GM19397 (cell line): ENCODE results near the gene TBC1D3G.
"Not testable (repeated sequence)": the region's sequence is repeated elsewhere in the genome, so short reads cannot be mapped to it uniquely, and the experiment has no call there.

Experiments
- ATAC-seq: cut with Tn5 transposase; IDR thresholded peaks from one replicate; pipeline ENCODE4 v1.9.1; 2021; ENCODE audit warnings: mild to moderate bottlenecking, moderate library complexity; ENCODE audit not compliant: unreplicated experiment

The TBC1D3G gene

DNA sequence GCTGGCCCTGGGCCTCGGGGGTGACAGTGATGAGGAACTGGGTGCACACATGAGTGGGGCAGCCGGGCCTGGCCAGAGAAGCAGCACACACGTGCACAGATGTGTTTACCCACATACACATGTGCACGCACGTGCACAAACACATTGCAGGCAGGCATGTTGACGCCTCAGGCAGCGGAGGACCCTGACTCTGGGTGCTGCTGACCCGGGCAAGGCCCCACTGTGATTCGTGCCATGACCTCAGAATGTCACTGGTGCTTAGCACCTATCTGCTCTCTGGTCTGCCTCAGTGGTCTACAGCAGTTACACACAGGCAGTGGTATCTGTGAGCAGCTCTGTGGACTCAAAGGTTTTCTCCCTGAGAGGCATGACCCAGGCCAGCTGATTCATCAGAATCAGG, at the start of gene TBC1D3G:
Gene TBC1D3G, plus strand, starts transcription at position 301 of the 400 bp plus-strand sequence. CDS start 1,528 bp downstream, outside the sequence.
- ATAC-seq = not testable (repeated sequence)

DNA sequence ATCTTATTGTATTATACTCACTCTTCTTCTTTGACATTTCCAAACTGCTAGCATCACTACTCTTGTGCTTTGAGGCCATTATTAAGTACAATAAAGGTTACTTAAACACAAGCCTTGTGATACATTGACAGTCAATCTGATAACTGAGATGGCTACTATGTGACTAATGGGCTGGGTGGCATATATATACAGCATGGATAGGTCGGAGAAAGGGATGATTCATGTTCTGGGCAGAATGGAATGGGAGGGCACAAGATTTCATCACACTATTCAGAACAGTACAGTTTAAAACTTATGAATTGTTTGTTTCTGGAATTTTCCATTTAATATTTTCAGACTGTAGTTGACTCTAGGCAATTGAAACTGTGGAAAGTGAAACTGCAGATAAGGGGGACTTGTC, 40.4 kb upstream of the TBC1D3G start:
- ATAC-seq = not testable (repeated sequence)

DNA sequence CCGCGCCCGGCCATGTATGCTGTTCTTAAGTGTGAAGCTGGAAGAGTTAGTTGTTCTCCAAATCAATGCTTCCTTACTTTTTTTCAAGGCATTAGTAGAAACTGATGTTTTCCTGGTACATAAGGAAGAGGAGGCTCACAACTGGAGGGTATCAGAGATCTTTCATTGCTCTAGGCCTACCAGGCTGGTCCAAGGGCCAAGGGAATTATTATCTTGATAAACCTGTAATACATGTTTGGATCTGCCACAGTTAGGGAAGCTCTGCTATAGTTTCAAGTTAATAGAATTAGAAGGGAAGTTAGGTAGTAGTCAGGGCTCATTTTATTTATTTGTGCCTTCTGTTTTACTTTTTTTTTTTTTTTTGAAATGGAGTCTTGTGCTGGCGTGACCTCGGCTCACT, 39.5 kb upstream of the TBC1D3G start:
- not testable (repeated sequence) for ATAC-seq

DNA sequence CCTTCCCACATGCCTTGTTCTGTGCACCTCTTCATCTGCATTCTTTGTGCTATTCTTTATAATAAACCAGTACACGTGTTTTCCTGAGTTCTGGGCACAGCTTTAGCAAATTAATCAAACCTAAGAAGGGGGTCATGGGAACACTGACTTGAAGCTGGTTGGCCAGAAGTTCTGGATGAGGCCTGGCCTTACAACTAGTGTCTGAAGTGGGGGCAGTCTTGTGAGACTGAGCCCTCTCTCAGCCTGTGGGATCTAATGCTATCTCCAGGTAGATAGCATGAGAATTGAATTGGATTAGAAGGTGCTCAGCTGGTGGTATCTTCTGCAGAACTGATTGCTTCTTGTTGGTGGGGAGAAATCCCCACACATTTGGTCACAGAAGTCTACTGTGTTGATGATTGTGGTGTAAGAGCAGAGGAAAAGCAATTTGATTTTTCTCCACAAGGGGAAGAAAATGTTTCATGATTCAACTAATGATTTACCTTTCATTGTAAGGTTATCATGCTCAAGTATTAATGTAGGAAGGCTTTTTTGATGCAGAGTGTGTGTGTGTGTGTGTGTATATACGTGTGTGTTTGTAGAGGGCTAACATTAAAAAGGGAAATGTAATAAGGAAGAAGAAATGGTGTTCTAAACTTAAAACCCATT, 33.6 kb upstream of the TBC1D3G start:
- ATAC-seq = not testable (repeated sequence)

DNA sequence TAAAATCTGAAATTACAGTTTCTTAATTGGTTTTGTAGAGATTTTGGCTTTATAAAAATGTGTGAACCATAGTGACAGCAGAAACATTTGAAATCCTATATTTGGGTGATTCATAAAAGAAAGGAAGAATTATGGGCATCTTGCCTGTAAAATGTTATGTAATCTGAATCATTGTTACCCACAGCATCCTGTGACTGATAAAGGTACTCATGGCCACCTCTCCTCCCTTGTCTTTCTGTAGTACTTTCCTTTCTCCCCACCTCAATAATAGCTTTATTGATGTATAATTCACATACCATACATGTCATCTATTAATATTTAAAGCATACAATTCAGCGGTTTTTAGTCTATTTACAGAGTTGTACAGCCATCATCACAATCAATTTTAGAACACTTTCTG, 28.5 kb upstream of the TBC1D3G start:
- ATAC-seq = not testable (repeated sequence)

DNA sequence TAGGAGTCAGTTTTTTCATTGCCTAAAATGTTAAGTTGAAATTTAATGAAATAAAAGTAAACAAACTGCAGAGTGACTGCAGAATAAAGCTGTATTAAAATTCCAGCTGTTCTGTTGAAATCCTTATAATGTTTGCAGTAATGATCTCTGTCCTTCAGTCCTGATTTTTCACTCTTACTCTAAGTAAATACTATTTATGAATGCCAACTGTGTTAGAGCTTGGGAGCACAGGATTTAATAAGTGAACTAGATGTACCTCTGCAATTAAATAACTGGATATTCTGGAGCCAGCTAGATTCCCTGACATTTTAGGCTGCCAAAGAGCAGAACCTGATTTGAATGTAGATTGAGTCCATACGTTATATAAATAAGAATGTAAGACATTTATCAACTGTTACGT, 7.9 kb upstream of the TBC1D3G start:
- not testable (repeated sequence) for ATAC-seq

DNA sequence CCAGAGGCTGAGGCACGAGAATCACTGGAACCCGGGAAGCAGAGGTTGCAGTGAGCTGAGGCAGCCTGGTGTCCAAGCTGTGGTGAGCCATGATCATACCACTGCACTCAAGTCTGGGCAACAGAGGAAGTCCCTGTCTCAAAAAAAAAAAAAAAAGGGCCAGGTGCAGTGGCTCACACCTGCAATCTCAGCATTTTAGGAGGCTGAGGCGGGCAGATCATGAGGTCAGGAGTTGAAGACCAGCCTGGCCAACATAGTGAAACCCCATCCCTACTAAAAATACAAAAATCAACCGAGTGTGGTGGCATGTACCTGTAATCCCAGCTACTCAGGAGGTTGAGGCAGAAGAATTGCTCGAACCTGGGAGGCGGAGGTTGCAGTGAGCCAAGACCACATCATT, 38.8 kb downstream of the TBC1D3G start:
- not testable (repeated sequence) for ATAC-seq

DNA sequence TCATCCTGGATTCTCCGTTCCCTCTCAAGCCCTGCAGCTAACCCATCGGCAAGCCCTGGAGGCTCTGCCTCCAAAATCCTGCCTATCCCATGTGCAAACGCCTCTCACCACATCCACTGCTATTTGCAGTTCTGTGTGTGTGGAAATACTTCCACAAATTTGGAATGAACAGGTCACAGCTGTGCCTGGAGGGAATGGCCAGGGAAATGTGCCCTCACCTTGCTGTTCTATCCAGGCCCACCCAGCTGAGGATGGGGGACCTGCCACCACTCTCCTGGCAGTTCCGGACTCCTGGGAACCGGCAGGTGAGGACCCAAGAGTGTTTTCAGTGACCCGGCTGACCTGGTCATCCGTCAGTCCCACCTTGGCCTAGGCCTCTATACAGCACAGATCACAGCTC, 52.3 kb downstream of the TBC1D3G start:
- ATAC-seq = not testable (repeated sequence)
